ENCODE data around the gene MAST4. TPM values are rescaled to one million over a fixed set of nuclear protein-coding genes. Genes with fewer than 3 reads are reported as not detected.

The MAST4 gene
- total RNA-seq, 1 donor from 2014 or later, result 52.6 TPM

GRCh38 chr5:67021031-67021430 is 424.8 kb downstream of the MAST4 start:
- TF ChIP-seq, protein P1, sequence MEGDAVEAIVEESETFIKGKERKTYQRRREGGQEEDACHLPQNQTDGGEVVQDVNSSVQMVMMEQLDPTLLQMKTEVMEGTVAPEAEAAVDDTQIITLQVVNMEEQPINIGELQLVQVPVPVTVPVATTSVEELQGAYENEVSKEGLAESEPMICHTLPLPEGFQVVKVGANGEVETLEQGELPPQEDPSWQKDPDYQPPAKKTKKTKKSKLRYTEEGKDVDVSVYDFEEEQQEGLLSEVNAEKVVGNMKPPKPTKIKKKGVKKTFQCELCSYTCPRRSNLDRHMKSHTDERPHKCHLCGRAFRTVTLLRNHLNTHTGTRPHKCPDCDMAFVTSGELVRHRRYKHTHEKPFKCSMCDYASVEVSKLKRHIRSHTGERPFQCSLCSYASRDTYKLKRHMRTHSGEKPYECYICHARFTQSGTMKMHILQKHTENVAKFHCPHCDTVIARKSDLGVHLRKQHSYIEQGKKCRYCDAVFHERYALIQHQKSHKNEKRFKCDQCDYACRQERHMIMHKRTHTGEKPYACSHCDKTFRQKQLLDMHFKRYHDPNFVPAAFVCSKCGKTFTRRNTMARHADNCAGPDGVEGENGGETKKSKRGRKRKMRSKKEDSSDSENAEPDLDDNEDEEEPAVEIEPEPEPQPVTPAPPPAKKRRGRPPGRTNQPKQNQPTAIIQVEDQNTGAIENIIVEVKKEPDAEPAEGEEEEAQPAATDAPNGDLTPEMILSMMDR (IDR thresholded peaks at IDR 0.05), result no peak
- ATAC-seq (no peak), DNase-seq (no peak)
- no peaks in the 10 kb centered on the region for H3K36me3 ChIP-seq
- intact Hi-C loops (cut with DNase I), result no loop called here
- no peaks in the 10 kb centered on the region for H3K27me3 ChIP-seq
- H3K4me1 ChIP-seq, result peaks cover 35% of the 10 kb centered on the region
- H3K4me3 ChIP-seq, result no peak overlapping the region
- no peaks in the 10 kb centered on the region for H3K9me3 ChIP-seq
- H3K27ac ChIP-seq, result peak overlapping the region; percentile 20

DNA sequence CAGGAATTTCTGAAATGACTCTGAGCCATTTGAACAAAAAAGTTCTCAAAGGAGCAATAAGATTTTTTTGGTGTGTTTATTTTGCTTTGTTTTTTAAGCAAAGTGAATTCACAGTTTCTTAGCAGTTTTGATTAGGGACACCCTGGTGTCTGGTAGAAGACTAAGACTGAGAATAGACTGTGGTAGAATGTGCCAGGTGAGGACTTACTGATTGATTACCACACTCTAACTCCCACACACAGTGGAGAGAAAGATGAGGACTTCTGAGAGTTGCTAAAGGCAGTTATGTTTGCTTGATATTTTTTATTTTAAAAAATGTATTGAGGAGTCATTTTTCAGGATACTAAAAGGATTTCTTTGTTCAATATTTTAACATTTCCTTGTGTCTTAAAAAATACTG is 425.3 kb downstream of the MAST4 start:
- TF ChIP-seq, protein P1 (IDR thresholded peaks at IDR 0.05), result no peak
- Histone ChIP-seq H3K27ac (peak overlapping the region; percentile 20), H3K27me3 (no peaks in the 10 kb centered on the region), H3K9me3 (no peaks in the 10 kb centered on the region), H3K36me3 (no peaks in the 10 kb centered on the region), H3K4me1 (peaks cover 37% of the 10 kb centered on the region), H3K4me3 (no peak overlapping the region)
- no peak for DNase-seq
- ATAC-seq, result no peak
- intact Hi-C loops (cut with DNase I), result no loop called here

GRCh38 chr5:67021962-67022361 is 425.8 kb downstream of the MAST4 start:
- DNase-seq (no peak), ATAC-seq (peak; percentile 54)
- Histone ChIP-seq H3K9me3 (no peaks in the 10 kb centered on the region), H3K27ac (no peak overlapping the region), H3K4me3 (no peak overlapping the region), H3K27me3 (no peaks in the 10 kb centered on the region), H3K36me3 (no peaks in the 10 kb centered on the region), H3K4me1 (peaks cover 37% of the 10 kb centered on the region)
- TF ChIP-seq, protein P1 (IDR thresholded peaks at IDR 0.05), result no peak
- intact Hi-C loops (cut with DNase I), result no loop called here

DNA sequence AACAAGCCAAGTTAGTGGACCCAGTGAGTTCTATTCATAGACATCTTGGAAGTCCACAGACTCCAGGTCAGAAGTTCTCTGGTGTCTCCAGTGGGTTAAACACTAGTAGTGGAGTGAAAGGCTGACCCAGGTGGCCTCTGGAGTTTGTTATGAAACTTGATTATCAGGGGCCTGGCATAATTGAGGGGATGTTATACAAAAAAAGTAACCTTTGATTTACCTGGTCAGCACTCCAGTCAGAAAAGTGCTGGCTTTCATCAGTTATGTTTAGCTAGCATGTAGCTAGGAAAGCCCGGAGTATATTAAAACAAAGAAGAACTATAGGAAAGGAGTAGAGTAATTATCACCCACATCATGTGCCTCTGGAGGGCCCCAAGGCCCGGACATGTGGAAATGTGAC is 429.3 kb downstream of the MAST4 start:
- no peak for ATAC-seq
- intact Hi-C loops (cut with DNase I), result no loop called here
- H3K4me1 ChIP-seq, result peaks cover 28% of the 10 kb centered on the region

DNA sequence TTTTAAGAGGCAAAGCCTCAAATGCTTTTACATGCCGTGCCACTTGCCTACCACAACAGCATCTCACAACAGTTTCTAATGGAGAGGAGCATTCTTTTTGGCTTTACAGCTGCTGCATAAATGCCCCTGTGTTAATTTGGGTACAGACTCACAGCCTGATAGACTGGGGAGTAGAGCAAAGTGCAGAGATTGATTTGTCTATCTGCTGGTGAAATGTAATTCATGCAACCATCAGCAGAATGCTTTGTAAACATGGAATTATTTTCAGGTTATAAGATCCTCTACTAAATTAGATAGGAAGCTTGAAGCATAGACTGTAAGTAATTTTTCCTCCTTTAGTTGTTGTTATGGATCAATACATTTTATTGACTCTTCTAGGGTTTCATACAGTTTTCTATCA is 430.1 kb downstream of the MAST4 start:
- no peak for DNase-seq
- Histone ChIP-seq H3K27ac (no peak overlapping the region), H3K27me3 (no peaks in the 10 kb centered on the region), H3K36me3 (no peaks in the 10 kb centered on the region), H3K4me1 (peaks cover 26% of the 10 kb centered on the region), H3K4me3 (no peak overlapping the region), H3K9me3 (no peaks in the 10 kb centered on the region)
- intact Hi-C loops (cut with DNase I), result no loop called here
- no peak for ATAC-seq
- TF ChIP-seq, protein P1 (IDR thresholded peaks at IDR 0.05), result no peak

More for the DNA sequence above, 429.3 kb downstream of the MAST4 start:
- H3K9me3 ChIP-seq, result no peaks in the 10 kb centered on the region
- DNase-seq, result no peak
- no peak overlapping the region for H3K4me3 ChIP-seq
- no peaks in the 10 kb centered on the region for H3K27me3 ChIP-seq
- H3K36me3 ChIP-seq, result no peaks in the 10 kb centered on the region
- TF ChIP-seq, protein P1 (IDR thresholded peaks at IDR 0.05), result no peak
- H3K27ac ChIP-seq, result no peak overlapping the region

DNA sequence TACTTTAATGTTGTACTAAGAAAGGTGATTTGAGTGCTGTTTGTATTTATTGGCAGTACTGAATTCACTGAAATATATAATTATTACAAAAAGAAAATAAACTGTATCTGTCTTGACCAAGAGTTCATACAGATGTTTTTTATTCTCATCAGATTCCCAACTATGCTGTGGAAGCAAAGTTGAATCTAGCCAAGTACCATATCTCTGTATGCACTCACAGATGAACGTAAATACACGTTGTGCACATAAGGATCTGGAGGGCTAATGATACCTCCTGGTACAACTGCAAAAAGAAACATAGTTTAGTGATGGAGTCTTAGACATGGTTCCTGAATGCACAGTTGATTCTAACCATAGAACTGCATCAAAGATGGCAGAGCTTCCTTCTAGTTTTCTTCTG is 431.0 kb downstream of the MAST4 start:
- intact Hi-C loops (cut with DNase I), result no loop called here
- Histone ChIP-seq H3K4me1 (peaks cover 26% of the 10 kb centered on the region), H3K9me3 (no peaks in the 10 kb centered on the region), H3K27ac (no peak overlapping the region), H3K27me3 (no peaks in the 10 kb centered on the region), H3K36me3 (no peaks in the 10 kb centered on the region), H3K4me3 (no peak overlapping the region)
- DNase-seq (no peak), ATAC-seq (no peak)
- TF ChIP-seq, protein P1 (IDR thresholded peaks at IDR 0.05), result no peak
